Stimulated activated naive CD8-positive, alpha-beta T cell treated with anti-CD3 and anti-CD28 coated beads, Interleukin-15, amount 100 ng/mL, for 72 hours (primary cell): Measurements from ENCODE around the gene TMPRSS9.
A peak's percentile ranks its signal among the peaks of the same experiment; 100 is the strongest.
"Not testable (repeated sequence)": the region's sequence is repeated elsewhere in the genome, so short reads cannot be mapped to it uniquely, and the experiment has no call there.

Experiments used
- ATAC-seq: fragments of 150-1000 bp; cut with Tn5 transposase; 2 replicates; pipeline ENCODE4 v1.10.0; 2021; ENCODE audit warnings: mild to moderate bottlenecking, moderate library complexity
- DNase-seq, 2 donors: peaks; one replicate each; pipeline ENCODE4 v3.0.0; 2021 to 2022
- H3K27ac Mint-ChIP-seq, 2 donors: one replicate each; pipeline ENCODE4 v1.8.0; 2022; ENCODE audit warnings: mild to moderate bottlenecking in 2 of 2, mixed read lengths in 2 of 2, moderate library complexity in 2 of 2
- H3K27me3 Mint-ChIP-seq: one replicate; pipeline ENCODE4 v1.8.0; 2022; ENCODE audit warnings: mixed read lengths
- H3K4me1 Mint-ChIP-seq: one replicate; pipeline ENCODE4 v1.8.0; 2022; ENCODE audit warnings: mild to moderate bottlenecking, mixed read lengths
- H3K4me3 Mint-ChIP-seq, 2 donors: one replicate each; pipeline ENCODE4 v1.8.0; 2022; ENCODE audit warnings: mild to moderate bottlenecking in 2 of 2, mixed read lengths in 2 of 2, moderate library complexity in 1 of 2
- H3K9me3 Mint-ChIP-seq, 2 donors: one replicate each; pipeline ENCODE4 v1.8.0; 2022; ENCODE audit warnings: mixed read lengths in 2 of 2

The TMPRSS9 gene

DNA sequence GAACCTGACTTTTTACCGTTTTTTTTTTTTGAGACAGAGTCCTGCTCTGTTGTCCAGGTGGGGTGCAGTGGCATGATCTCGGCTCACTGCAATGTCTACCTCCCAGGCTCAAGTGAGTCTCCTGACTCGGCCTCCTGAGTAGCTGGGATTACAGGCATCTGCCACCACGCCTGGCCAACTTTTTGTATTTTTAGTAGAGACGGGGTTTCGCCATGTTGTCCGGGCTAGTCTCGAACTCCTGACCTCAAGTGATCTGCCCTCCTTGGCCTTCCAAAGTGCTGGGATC is 109.8 kb downstream of the TMPRSS9 start:
- not testable (repeated sequence) for DNase-seq, H3K9me3 Mint-ChIP-seq, ATAC-seq, H3K27me3 Mint-ChIP-seq
- H3K4me1 Mint-ChIP-seq: peaks cover 32% of the 10 kb centered on the region
- peak overlapping the region in 1 of 2 donors; percentile 89 for H3K27ac Mint-ChIP-seq
- H3K4me3 Mint-ChIP-seq: peak overlapping the region; percentile 50 to 58

DNA sequence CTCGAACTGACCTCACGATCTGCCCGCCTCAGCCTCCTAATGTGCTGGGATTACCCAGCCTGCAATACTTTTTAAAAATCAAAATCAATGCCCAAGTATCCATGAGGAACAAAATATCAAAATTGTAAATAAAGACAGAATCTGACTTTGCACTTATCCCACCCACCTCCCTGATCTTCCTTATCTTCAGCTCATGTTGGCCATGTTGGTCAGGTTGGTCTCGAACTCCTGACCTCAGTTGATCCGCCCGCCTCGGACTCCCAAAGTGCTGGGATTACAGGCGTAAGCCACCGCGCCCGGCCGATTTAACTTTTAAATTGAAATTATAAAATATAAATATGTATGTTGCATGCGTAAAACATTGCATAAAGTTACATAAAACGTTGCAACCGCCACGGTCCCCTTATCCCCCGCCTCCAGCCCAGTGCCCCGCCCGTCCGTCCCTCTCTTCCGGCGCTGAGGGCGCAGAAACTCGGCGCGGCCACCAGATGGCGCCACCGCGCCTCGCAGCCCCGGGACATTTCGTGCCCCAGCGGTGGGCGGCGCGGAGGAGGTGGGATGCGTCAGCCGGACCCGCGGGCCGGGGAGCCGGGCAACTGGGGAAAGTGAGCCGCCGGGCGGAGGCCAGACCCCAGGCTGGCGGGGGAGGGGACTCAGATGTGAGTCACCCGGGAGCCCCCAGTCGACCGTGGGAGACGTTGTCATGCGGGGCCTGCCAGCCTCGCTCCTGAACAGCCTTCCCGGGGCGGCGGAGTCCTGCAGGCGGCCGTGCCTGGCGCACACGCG is 114.4 kb downstream of the TMPRSS9 start:
- peak overlapping the region; percentile 95 to 99 for H3K4me3 Mint-ChIP-seq
- peak overlapping the region; percentile 55 to 99 for H3K27ac Mint-ChIP-seq
- H3K9me3 Mint-ChIP-seq: no peaks in the 10 kb centered on the region
- peaks cover 7% of the 10 kb centered on the region for H3K27me3 Mint-ChIP-seq
- peak; percentile 63 for ATAC-seq
- peaks cover 33% of the 10 kb centered on the region for H3K4me1 Mint-ChIP-seq
- peak; percentile 97 to 99 for DNase-seq

DNA sequence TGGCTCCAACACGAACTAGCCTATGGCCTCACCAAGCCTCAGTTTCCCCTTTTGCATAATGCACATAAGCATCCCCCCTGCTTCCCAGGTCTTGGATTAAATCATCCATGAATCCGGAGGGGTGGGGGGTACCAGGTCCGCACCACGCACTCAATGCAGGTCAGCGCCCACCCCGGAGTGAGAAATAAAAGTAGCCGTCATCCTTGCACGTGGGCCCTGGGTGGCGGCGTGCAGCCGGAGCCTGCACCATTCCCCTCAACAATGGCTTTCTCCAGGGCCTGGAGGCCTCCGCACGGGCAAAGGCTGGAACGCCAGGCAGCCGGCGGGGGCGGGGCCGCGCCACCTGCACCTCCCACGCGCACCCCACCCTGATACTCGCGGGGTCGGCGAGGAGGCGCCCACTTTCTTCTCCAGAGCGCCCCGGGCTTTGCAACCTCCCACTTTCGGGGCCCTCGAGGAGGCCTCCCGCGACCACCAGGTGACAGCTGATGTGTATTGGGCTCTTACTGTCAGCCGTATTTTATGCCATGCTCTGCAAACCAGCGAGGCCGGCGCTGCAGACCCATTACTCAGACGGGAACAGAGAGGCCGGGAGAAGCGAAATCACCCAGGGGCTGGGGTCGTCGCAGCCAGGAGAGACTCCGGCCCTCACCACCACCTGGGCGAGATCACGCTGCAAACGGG is 115.1 kb downstream of the TMPRSS9 start:
- H3K9me3 Mint-ChIP-seq: no peaks in the 10 kb centered on the region
- ATAC-seq: peak; percentile 70

More for the DNA sequence above, 115.1 kb downstream of the TMPRSS9 start:
- H3K4me1 Mint-ChIP-seq: peaks cover 33% of the 10 kb centered on the region
- H3K4me3 Mint-ChIP-seq: peak overlapping the region; percentile 95 to 99
- peaks cover 7% of the 10 kb centered on the region for H3K27me3 Mint-ChIP-seq
- DNase-seq: peak; percentile 91 to 94
- peak overlapping the region; percentile 96 to 99 for H3K27ac Mint-ChIP-seq
